HG03342 (cell line): Measurements from ENCODE around the gene BMP5.

Experiments
- ATAC-seq: cut with Tn5 transposase; IDR thresholded peaks from one replicate; pipeline ENCODE4 v1.9.1; 2021; ENCODE audit warnings: mild to moderate bottlenecking, moderate library complexity; ENCODE audit not compliant: unreplicated experiment

Gene BMP5

DNA sequence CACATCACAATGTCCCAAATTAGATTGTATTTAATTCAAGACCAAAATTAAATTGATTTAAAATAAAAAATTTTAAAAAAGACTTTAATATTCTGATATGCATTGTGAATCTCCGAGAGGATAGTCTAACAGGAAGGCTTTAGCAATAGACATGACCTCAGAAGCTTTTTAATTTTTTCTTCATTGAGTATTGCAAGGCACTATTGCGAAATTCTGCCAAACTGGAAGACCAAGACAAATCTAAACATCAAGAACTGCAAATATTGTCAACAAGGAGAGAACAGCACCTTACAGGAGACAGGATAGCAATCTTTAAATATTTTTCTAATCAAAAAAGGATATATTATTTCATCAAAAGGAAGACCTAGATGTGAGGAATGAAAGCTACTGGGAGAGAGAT lies 56.9 kb downstream of the BMP5 start:
- ATAC-seq = no peak

DNA sequence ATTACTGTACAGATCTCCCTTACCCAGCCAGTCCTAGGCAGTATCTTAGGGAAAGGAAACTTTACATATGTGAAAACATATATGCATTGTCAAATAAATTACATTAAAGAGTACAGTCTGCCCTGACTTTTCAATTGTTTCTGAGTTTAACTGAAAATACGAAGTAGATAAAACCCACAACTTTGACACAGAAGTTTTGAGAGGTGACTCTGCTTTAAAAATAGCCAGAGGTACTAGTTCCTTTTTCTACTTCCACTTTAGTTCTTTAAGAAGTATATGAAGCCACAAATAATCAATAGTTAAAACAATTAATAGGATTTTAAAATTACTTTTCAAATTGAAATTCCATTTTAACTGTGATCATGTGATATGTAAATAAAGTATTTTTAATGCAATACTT lies 62.9 kb downstream of the BMP5 start:
- no peak for ATAC-seq

DNA sequence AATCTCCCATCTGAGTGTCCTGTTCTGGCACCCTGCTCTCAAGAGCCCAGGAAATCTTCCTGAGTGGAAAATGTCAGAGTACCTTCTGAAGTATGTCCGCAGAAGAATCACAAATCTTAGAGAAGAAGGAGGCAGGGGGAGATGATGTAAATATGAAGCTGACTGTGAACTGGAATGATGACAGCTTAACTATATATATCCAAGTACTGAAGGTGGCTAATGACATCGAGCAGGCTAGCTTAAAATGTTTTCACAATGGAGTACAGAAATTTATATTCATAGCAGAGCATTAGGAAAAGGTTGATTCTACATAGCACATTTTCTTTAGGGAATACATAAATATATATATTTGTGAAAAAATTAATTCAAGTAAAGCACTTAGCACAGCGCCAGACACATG lies 64.3 kb downstream of the BMP5 start:
- ATAC-seq = no peak

DNA sequence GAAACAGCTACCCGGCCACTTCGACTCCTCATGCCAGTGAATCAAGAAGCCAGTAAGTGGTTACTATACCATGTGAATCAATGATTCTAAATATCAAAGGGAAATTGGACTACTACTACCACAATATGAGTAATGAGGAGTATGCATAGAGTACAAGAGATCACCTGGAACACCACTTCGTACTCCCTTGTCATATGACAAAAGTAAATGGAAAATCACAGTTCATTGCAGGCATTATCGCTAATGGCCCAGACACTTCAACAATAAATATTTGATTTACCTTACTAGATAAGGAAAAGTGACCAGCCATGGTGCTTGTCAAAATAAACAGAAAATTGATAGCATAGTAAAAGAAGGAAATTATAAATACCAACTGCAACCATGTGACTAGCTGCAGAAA lies 73.1 kb downstream of the BMP5 start:
- no peak for ATAC-seq

DNA sequence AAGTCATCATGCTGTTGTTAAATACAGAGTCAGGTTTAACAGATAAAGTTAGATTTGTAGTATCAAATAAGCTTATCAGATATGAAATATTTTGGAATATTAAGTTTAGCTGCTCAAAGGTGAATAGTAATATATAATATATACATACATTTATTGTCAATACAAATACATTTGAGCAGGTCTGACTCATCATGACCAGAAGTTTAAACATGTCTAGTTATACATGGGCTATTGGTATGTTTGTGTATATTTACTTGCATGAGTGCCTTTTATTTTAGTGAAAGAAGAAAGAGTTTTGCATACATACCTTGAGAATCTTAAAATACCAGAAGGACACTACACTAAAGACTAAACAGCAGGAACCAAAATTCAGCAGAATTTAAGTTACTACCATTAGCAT lies 76.8 kb downstream of the BMP5 start:
- no peak for ATAC-seq

DNA sequence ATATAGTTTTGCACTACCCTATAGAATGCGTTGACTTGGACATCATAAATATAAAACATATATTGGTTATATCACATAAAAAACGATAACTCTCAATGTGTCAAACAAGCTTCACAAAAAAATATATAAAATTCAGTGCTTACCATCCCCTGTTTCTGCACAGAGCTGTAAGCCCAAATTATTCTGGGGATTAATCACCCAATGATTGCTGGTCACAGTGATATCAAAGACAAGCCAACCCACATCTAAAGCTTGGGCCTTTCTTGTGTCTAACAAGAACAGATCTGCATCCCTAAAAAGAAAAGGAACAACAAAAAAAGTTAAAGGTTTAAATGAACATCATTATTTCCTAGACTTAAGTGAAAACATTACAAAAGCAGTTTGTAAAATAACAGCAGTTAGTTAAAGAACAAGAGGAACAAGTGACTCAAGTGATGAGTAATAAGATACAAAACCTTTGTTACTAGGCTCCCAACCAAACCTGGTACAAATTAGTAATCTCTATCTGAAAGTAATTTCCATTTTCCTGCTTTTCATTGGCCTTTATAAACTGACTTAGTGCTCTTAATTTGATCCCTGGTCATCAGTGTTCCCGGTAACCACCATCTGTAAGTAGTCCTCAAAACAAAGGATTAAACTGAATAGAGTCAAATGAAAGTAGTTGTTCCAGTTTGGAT lies 81.1 kb downstream of the BMP5 start:
- peak; percentile 50 for ATAC-seq

DNA sequence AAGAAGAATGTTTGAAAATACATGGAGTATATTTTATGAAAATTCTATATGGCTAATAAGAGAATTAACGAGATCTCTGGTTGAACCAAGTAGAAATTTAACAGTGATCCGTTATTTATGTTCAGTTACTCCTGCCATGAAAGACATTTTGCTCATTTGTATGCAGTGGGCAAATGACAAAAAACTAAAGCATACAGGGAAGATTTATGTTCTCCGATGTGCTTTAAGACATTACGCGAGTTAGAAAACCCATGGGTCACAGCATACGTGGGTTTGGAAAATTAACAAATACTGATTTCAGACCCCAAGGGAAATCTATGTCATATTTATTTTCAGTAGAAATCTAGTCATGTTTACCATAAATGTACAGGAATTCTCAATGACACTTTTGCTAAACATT lies 90.1 kb downstream of the BMP5 start:
- ATAC-seq = no peak

DNA sequence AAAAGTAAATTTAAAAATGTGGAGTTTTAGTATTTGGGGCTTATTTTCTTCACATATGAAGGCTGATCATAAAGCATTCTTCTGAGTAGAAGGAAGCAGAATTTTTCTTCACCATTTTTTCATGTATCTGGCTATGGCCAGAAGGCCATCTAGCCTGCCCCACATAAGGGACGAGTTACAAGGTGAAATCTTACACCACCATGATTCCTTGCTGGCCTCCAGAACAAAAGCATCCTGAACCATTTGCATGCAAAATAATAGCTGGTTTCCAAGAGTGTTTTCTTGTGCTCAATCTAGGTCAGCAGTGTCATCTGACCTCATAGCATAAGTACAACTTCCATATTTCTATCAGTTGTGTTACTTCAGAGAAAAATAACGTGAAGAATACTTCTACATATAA lies 93.1 kb downstream of the BMP5 start:
- no peak for ATAC-seq

DNA sequence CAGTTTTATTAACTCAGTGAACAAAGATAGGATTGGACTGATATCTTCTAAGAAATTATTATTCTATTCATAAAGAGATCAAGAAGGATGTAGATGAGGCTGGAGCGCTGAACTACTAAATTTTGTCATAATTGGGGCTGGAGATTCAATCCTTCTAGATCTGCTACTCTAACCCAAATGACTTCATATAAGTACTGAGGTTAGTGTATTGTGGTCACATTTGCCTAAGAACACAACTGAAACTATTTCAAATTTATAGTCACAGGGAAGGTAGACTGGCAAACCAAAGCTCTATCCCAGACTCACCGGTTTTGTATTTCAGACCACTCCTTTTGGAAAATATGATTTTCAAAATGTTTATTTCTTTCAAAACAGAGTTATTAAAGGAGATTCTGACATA lies 96.7 kb downstream of the BMP5 start:
- peak; percentile 77 for ATAC-seq

DNA sequence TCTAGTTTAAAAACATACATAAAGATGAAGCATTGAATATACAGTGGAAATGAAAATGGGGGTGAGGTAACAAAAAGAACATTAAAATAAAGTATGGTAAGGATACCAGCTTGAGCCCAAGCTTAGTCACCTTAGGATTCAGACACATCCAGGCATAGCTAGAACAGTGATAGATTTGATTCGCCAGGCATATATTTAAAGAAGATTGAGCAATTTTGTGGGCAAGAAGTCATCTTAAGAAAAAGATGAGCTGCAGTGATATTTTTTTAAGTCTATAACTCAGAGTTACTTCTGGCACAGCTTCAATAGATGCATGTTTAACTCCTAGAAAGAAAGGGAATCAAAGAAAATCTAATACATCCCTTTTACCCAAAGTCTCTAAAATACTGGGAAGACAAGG lies 97.9 kb downstream of the BMP5 start:
- no peak for ATAC-seq

DNA sequence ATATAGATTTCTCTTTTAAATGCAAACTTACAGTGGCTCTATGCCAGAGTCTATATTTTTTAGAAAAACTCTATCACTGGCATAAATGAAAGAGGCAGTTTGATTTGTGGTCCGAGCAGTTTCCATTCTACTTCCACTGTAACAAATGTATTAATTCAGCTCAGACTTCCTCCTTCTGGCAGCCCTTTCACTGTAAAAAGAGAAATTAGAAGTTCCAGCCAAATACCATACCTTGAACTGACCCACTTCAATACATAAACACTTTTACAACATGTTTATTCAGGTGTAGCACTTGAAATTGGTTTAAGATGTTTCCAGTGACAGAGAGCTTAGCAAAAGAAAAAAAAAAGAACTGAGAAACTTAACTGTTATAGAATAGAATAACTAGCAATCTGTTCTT lies 99.3 kb downstream of the BMP5 start:
- ATAC-seq = no peak

DNA sequence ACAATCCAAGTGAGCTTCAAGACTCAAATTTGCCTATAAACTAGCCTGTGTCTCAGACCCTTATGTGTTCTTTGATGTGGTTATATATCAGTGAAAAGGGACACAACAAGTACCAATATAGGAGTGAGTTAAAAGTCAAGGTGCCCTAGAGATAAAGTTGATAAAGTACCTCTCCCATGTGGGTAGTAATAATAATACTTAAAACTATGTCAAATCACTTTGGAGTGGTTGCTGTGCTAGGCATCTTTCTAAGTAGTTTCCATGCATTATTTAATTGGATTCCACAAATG lies 100.4 kb downstream of the BMP5 start:
- no peak for ATAC-seq

DNA sequence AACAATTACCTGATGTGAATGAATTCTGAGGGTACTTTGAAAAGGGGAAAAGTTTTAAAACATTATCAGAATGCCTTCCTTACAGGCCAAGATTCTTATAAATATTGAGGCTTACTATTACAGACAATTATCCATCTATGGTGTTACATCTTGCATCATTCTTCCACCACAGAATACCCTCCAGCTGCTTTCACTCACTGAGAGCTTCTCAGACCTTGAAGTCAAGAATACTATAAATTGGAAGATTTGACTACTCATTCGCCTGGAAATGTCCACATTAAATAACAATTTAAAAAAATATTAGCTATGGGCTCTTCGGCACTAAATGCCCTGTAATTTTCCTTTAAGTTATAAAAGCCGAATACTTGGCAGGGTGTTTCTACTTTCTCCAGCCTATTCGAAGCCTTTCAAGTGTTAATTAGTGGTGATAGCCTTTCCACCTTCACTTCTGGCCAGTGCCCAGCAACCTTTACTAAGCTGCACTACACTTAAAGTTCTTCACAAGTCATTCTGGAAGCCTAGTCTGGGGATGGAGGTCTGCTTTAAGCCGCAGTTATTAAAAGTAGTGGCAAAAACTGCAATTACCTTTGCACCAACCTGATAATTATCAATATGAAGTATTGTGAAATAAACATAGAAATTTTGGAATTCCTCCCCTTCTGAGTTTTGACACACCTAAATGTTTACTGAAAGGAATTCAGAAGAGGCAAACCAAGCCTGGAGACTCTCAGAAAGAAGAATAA lies 100.9 kb downstream of the BMP5 start:
- ATAC-seq = no peak

DNA sequence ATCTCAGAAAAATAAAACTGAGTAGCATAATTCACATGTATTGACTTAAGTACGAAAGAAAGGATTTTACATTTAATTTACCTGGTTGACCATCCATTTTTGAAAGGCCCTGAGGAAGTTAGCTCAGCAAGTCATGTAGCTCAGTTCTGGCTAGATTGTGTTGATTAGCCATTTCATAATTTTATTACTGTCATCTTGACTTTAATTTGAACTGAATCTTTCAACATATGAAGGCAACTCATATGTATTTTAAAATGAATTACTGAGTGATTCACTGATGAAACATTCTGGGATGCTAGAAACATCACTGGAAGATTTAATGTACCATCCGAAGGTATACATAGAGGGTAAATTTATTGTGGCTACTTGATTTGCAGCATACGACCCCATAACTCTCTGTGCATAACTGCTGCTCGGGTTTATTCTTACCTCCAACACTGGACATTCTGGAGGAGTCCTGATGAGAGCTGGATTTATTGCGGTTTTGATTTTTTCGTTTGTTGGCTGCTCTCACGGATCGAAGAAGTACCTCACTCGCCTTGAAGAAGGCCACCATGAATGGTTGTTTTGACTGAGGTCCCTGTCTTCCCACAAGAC lies 101.7 kb downstream of the BMP5 start:
- no peak for ATAC-seq

DNA sequence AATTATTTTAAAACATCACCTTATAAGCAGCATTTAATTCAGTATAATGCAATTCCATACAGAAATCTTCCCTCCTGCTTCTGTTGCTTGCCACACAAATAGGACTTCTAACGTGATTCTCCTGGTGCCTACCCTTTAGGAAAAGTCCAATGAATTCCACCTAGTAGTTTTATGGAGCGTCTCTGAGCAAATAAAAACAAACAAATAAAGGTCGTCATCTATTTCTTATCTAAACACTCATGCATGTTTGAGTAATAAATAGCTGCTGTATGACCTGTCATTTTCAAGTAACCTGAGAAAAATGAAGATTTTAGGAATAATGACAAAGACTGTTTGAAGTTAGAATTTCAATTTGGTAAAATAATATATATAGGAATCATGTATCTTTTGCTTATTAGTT lies 102.7 kb downstream of the BMP5 start:
- no peak for ATAC-seq

DNA sequence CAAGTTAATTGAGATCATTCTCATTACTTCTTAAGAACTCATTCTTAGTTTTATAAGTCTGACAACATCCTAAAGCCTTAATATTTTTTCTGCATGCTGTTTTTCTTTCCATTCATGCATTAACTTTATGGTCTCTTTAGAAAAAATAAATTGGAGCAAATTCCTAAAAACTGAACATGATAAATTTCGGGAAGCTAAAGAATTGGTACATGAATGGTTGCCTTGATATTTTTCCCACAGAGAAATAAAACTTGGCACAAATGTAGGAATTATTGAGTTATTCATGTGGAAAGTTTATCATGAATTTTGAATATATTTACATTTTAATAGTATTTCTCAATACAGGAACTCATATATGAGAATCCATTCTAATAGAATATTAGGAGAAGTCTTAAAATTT lies 115.9 kb downstream of the BMP5 start:
- ATAC-seq = no peak

DNA sequence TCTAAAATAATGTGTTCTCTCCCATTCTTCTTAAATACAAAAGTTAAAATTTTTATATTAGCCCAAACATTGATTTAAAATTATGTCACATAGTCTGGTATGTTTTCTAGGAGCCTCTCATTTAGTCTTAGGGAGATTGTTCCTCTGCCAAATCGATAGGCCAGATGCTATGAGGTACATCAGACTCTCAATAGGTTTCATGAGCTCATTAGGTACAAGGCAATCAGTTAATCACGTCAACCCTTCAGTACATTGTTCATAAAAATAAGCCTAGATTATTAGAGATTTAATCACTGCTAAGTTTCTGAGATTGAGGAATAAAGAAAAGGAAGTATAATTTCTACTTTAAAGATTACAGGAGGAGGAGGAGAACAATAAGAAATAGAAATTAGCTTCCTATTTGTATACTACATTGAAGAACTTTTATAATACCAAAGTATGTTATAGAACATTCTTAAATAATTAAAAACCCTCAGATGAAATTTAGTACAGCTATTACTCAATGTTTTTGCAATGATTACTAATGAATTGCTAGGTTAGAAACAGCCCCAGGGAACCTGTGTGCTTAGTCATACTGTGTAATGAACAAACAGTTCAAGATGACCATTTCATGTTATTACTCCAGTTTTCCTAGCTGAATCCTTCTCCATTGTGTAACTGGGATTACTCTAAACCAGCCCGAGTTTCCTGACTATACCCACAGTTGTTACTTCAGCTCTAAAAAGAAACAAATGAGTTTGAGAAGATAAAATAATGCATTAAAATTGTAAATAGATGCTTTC lies 117.0 kb downstream of the BMP5 start:
- no peak for ATAC-seq

DNA sequence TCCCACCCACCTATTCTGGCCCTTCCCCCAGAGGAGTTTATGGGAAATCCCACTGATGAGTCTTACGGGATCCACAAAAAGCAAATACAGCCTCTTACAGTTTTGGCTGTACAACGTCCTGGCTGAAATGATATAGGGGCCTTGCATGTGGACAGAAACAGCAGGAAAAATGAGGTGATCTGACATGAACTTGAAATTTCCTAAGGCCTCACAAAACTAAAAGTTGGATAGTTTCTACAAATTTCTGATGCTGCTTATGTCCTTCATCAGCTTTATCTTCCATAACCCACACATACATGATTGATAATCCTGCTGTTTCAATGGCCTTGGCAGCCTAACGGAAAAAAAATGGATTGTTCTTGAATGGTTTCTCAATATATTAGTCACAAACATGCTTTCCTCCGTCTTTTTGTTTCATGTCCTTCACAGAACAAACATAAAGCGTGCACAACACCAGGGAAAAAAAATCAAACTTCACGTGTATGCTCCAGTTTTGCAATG lies 118.8 kb downstream of the BMP5 start:
- ATAC-seq = no peak

DNA sequence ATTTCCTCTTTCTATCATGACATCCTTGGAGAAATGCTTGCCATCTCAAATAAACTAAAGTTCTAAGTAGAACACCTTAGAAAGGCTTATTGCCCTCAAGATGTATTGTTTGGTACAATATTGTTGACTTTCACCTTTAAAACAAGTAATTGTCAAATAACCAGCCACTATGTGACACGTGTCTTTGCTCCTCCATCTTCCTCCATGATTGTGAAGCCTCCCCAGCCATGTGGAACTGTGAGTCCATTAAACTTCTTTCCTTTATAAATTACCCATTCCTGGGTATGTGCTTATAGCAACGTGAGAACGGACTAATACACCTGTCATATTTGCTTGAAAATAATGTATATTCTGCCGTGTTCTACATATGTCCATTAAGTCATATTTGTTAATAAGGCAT lies 126.5 kb downstream of the BMP5 start:
- ATAC-seq = no peak

DNA sequence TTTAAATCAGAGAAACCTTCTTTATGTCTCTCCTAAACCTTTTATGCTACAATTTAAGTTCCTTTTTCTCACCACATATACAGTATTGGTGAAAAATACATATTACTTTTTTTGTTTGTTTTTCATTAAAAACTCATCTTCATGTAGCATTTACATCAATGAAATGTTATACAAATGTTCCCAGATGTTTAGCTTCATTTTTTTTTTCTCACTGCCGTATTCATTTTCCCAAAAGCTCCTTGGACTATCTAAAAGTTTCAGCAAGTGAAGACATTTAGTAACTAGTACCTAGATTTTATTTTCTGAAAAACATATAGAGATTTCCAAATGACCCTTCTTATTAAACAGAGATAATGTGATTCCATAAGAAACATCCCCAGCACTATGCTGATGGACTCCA lies 128.9 kb downstream of the BMP5 start:
- no peak for ATAC-seq

DNA sequence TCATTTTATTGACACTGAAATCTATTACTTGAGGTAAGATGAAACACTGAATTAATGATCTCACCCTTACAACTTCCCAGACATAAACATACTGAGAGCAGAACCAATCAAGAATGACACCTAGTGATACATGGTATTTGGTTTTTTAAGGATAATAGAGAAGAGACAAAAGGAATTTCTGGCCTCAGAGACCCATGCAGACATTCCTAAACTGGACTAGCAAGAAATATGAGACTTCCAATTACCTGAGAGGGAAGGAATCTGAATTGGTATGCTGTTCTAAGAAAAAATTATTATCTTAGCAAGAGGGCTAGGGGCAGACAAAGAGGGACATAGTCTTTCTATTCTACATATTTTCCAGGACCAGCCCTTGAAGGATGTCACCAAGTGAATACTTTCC lies 141.1 kb downstream of the BMP5 start:
- no peak for ATAC-seq

DNA sequence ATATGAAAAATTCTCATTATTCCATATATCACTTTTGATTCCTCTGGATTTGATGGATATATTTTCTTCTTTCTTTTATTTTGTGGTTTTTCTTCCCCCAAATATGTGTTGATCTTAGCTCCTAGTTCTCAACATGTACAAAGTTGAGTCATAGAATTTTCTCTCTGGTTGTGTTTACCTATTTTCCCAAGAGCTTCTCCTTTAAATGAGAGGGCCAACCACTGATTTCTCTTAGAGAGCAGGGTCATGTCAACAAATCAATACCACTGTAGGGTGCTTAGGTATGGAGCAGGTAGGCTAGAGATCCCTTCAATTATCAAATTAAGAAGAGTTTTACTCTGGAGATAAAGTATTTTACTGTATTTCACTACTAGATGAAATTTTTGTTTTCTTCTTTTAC lies 145.7 kb downstream of the BMP5 start:
- ATAC-seq = no peak
